ENCODE measurements around the gene GTF2I. TPM values are rescaled to one million over a fixed set of nuclear protein-coding genes. Genes with fewer than 3 reads are reported as not detected.
"Not testable (repeated sequence)": the region's sequence is repeated elsewhere in the genome, so short reads cannot be mapped to it uniquely, and the experiment has no call there.

GTF2I gene
- total RNA-seq, 1 donor from 2014 or later = 176 TPM

DNA sequence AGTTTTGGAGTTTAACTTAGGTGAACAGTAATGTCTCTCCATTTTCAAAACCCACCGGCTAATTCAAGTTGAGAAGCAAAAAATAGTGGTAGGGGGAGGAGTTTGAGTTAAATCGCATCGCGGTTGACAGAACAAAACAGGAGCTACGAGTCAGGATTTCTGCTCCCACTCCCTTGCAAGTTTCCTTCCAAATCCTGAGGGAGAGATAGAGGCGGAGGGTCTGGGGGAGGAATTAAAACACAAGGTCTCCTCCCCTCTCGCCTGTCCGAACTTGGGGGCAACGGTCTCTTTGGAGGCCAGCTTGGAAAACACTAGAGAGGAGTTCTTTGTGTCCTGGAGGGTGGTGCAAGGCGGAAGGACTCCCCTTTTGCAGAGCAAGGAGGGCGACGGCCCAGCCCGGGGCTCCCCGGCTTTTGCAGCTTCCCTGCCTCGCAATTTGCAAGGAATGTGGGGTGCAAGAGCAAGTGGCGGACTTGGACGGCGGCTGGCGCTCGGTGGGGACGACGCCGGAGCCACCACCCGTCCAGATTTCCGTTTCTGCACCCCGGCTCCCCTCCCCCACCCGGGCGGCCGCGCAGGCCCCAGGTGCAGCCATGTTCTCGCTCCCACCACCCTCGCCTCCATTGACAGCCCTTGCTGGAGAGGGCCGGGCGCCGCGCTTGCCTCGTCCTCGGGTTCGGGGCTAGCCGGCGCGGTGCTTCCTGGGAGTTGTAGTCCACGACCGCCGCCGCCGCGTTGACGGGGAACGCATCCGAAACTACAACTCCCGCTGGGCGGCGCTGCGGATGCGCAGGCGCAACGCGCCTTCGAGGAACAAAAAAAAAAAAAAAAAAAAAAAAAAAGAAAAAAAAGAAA lies 454 bp upstream of the GTF2I start:
- DNase-seq = peak; percentile 94

DNA sequence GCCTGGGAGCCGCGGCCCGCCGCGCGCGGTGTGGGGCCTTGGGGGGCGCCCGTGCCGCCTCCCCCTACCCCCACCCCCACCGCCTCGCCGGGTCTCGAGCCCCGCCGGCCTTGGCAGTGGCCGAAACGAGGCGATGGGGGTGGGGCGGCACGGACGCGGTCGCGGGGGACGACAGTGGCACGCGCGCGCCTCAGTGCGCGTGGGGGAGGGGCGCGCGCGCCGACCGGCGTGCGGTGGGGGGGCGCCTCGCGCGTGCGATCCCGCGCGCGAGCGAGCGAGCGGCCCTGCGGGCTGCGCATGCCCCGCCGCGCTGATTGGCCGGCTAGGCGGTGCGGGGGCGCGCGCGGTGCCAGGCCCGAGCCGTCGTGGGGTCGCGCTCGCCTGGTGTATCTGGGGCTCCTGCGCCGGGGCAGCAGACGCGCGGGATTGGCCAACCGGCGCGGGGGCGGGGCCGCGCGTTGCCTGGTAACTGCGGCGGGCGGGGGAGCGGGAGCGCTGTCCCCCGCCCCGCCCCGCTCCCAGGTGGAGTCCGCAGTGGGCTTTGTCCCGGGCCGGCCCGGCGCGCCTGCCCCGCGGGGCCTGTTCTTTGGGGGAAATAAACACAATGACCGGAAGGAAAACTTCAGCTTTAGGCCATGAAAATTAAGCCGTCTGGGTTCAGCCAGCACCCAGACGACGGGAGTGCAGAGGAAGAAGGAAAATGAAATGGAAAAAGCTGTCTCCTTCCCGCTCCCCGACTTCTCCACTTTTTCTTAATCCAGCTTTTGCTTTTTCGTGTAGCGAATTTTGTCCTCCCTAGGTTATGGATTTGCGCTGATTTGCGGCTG lies 873 bp downstream of the GTF2I start:
- peak; percentile 86 for DNase-seq

GRCh38 chr7:74660202-74660601 lies 2.7 kb downstream of the GTF2I start:
- DNase-seq = not testable (repeated sequence)

DNA sequence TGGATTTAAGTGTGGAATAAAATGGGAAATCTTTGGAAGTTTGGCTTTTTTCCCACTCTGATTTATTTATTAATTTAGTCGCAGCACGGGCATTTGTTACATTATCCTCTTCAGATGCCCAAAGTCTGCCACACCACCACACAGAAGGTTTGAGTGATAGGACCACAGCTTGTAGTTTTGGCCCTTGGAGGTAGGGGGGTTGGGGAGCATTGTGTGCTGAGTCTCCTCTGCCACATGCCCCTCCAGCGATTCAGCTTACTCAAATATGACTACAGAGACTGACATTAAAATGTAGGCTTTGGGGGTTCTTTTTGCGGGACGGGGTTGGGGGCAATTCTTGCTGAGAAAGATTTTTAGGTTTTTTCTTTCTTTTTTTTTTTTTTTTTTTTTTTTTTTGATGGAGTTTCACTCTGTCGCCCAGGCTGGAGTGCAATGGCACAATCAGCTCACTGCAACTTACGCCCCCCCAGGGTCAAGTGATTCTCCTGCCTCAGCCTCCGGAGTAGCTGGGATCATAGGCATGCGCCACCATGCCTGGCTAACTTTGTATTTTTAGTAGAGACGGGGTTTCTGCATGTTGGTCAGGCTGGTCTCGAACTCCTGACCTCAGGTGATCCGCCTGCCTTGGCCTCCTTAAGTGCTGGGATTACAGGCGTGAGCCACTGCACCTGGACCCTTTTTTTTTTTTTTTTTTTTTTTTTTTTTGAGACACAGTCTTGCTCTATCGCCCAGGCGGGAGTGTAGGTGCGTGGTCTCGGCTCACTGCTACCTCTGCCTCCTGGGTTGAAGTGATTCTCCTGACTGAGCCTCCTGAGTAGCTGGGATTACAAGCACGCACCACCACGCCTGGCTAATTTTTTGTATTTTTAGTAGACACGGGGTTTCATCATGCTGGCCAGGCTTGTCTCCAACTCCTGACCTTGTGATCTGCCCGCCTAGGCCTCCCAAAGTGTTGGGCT lies 4.6 kb downstream of the GTF2I start:
- not testable (repeated sequence) for DNase-seq

GRCh38 chr7:74665296-74665938 lies 7.9 kb downstream of the GTF2I start:
- no peak for DNase-seq

DNA sequence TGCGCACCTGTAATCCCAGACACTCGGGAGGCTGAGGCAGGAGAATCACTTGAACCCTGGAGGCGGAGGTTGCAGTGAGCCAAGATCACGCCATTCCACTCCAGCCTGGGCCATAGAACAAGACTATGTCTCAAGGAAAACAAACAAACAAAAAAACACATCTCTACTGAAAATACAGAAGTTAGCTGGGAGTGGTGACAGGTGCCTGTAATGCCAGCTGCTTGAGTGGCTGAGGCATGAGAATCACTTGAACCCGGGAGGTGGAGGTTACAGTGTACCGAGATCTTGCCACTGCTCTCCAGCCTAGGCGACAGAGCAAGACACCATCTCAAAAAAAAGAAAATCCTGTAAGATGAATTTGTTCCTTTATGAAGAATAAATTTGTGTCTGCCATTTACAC lies 9.5 kb downstream of the GTF2I start:
- not testable (repeated sequence) for DNase-seq

DNA sequence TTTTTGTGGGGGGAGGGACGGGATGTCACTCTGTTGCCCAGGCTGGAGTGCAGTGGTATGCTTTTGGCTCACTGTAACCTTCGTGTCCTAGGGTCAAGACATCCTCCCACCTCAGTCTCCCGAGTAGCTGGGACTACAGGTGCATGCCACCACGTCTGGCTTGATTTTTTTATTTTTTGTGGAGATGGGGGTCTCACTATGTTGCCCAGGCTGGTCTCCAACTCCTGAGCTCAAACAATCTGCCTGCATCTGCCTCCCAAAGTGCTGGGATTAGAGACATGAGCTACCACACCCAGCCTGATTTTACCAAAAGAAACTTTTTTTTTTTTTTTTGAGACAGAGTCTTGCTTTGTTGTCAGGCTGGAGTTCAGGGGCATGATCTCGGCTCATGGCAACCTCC lies 10.0 kb downstream of the GTF2I start:
- DNase-seq = not testable (repeated sequence)

GRCh38 chr7:74671602-74672001 lies 14.1 kb downstream of the GTF2I start:
- DNase-seq = no peak

GRCh38 chr7:74672343-74672915 lies 14.9 kb downstream of the GTF2I start:
- DNase-seq = no peak

GRCh38 chr7:74674166-74674565 lies 16.6 kb downstream of the GTF2I start:
- DNase-seq = no peak

GRCh38 chr7:74682829-74683228 lies 25.3 kb downstream of the GTF2I start:
- no peak for DNase-seq

GRCh38 chr7:74683799-74684198 lies 26.3 kb downstream of the GTF2I start:
- no peak for DNase-seq

DNA sequence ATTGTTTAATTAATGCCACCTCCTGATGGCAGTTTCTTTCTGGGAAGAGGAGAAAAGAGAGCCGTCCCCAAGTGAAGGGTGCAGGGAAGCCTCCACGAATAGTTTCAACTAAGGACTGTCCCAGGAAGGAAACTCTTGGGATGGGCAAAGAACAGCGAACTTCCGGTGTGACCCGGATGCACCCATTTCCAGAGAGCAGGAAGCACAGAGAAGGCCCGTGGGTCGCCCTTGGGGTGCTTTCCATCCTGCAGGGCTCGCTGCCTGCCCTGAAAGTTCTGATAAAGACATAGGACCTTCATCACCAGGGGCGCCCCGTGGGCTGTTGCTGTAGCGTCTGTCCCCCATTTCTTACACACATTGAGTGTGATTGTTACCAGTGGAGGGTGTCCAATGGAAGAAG lies 27.0 kb downstream of the GTF2I start:
- DNase-seq = no peak

GRCh38 chr7:74684921-74685320 lies 27.4 kb downstream of the GTF2I start:
- DNase-seq = no peak

- DNase-seq = no peak
Measured at GRCh38 chr7:74690474-74690873, 33.0 kb downstream of the GTF2I start.

DNA sequence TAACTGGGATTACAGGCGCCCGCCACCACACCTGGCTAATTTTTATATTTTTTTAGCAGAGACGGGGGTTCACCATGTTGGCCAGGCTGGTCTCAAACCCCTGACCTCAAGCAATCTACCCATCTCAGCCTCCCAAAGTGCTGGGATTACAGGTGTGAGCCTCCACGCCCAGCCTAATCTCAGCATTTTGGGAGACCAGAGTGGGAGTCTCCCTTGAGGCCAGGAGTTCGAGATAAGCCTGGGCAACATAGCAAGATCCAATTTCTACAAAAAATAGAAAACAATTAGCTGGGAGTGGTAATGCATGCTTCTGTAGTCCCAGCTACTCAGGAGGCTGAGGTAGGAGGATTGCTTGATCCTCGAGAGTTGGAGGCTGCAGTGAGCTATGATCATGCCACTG lies 46.9 kb downstream of the GTF2I start:
- DNase-seq = not testable (repeated sequence)

GRCh38 chr7:74707238-74707637 lies 49.7 kb downstream of the GTF2I start:
- DNase-seq = no peak

- DNase-seq = no peak
Measured at GRCh38 chr7:74708569-74709275, 51.2 kb downstream of the GTF2I start.

GRCh38 chr7:74709880-74710671 lies 52.6 kb downstream of the GTF2I start:
- DNase-seq = no peak

DNA sequence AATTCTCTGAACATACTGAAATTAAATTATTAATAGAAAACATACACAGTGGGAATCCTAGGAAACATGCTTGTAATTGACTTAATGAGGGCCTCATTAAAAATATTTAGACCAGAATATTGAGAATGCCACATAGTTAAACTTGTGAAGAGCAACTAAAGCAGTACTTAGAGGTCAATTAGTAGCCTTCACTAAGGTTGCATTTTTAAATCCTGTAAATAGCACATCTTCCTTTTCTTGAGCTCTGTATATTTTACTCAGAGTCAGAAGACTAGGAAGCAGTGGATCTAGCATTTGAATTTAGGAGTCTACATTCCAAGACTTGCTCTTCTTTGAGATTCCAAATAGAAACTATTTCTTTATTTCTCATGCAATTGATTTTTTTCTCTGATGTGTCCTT lies 56.0 kb downstream of the GTF2I start:
- DNase-seq = no peak

Data from skin of body (tissue), 2 donors.